Activated CD4-positive, alpha-beta T cell treated with anti-CD3 and anti-CD28 coated beads, Interleukin-2, amount 50 U/mL, for 4 hours (primary cell): ENCODE results near the gene EHD2.
A peak's percentile ranks its signal among the peaks of the same experiment; 100 is the strongest.
"Not testable (repeated sequence)": the region's sequence is repeated elsewhere in the genome, so short reads cannot be mapped to it uniquely, and the experiment has no call there.

Experiments
- DNase-seq, 2 experiments: peaks; one replicate each; pipeline ENCODE4 v3.0.0-alpha.2; 2020

The EHD2 gene

GRCh38 chr19:47754206-47755064 lies 41.2 kb downstream of the EHD2 start:
- no peak for DNase-seq

DNA sequence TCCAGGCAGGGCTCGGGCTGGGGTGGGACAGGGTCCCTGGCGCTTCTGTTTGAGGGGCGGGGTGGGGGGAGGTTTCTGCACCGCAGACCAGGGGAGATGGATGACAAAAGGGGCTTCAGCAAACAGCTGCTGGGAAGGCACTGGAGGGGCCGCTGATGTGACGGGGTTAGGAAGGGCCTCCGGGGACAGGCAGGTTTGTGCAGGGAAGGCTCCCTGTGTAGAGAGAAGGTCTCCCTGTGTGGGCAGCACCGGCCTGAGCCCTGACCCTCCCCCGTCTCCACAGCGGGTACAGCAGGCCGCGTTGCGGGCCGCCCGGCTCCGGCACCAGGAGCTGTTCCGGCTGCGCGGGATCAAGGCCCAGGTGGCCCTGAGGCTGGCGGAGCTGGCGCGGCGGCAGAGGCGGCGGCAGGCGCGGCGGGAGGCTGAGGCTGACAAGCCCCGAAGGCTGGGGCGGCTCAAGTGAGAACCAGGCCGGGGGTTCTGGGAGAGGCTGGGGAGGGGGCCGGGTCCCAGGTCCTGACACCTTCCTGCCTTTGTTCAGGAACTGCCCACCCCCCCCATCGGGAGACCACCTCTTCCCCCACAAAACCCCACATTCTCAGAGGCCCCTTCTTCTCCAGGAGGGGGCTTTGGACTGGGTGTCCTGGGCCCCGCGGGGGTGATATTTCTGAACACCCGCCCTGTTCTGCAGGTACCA lies 42.0 kb downstream of the EHD2 start:
- no peak for DNase-seq

DNA sequence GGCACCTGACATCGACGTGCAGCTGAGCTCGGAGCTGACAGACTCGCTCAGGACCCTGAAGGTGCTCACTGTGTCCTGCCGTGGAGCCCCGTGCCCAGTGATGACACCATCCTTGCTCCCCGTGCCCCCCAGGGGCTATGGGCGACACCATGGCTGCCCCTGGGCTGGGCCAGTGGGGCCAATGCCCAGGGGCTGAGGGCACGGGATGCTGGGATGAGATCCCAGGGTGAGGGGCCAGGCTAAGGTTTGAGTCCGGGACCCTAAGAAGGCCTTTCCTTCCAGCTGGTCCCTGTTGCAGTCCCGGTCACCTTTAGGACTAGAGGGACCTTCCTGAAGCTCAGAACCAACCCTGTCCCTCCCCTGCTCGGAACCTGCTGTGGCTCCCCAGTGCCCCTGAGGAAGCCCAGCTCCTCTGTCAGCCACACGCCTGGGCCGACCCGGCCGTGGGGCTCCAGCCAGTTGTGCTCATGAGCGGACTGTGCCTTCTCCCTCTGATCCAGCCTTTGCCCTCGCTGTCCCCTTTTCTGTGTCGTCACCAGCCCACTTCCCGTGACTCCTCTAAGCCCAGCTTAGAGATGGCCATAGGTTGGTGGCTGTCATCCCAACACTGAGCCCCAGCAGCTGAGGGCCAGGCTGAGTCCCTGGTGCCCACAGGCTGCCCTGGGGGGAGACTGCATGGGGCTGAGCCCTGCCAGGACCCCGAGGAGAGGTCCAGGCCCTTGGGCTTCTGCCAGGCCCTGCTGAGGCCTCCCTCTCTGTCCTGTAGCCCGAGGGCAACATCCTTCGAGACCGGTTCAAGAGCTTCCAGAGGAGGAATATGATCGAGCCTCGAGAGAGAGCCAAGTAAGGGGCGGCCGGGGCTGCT lies 42.8 kb downstream of the EHD2 start:
- DNase-seq: no peak

DNA sequence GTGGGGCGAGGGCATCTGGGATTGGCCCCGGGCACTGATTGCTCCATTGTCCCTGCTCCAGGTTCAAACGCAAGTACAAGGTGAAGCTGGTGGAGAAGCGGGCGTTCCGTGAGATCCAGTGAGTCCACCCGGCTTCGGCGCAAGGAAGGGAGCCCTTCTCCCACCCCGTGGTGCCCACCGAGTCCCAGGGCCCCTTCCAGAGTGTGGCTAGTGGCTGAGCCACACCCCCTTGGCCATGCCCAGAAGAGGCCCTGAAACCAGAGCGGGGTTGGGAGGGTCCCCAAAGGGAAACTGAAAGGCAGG lies 43.4 kb downstream of the EHD2 start:
- DNase-seq: no peak

DNA sequence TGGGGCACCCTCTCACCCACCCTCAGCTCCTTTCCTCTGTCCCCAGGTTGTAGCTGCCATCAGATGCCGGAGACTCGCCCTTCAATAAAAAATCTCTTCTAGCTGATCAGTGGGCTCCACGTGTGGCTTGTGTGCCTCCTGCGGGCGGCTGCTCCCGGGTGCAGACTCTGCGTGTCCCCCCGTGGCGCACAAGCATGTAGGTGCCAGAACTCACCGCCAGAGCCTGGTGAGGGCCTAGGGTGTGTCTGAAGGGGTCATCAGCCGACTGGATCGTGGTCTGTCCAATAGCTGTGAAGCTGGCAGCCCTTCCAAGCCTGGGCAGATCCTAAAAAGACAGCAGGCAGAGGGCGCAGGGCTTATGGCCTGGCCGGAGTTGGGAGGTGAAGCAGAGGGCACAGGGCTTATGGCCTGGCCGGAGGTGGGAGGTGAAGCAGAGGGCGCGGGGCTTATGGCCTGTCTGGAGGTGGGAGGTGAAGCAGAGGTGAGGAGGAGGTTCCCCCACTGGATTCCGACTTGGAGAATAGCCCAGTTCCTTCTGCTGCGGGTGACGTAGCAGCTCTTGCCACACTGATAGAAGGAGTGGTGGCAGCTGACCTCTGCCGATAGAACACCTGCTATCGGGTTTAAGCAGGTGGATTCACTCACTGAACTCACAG lies 43.9 kb downstream of the EHD2 start:
- DNase-seq: no peak

- no peak for DNase-seq
These were observed 44.6 kb downstream of the EHD2 start for GRCh38 chr19:47757617-47758442.

- no peak for DNase-seq
These were observed 45.2 kb downstream of the EHD2 start for GRCh38 chr19:47758443-47758804.

GRCh38 chr19:47760632-47760999 lies 47.4 kb downstream of the EHD2 start:
- no peak for DNase-seq

GRCh38 chr19:47761566-47761965 lies 48.3 kb downstream of the EHD2 start:
- DNase-seq: no peak

DNA sequence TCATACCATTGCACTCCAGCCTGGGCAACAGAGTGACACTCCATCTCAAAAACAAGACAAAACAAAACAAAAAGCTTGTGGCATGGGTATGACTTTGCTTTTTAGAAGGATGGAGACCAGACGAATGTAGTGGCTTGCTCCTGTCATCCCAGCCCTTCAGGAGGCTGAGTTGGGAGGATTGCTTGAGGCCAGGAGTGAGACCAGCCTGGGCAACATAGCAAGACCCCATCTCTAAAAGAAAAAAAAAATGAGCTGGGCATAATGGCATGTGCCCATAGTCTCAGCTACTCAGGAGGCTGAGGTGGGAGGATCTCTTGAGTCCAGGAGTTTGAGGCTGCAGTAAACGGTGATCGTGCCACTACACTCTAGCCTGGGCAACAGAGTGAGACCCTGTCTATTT lies 48.9 kb downstream of the EHD2 start:
- no peak for DNase-seq

DNA sequence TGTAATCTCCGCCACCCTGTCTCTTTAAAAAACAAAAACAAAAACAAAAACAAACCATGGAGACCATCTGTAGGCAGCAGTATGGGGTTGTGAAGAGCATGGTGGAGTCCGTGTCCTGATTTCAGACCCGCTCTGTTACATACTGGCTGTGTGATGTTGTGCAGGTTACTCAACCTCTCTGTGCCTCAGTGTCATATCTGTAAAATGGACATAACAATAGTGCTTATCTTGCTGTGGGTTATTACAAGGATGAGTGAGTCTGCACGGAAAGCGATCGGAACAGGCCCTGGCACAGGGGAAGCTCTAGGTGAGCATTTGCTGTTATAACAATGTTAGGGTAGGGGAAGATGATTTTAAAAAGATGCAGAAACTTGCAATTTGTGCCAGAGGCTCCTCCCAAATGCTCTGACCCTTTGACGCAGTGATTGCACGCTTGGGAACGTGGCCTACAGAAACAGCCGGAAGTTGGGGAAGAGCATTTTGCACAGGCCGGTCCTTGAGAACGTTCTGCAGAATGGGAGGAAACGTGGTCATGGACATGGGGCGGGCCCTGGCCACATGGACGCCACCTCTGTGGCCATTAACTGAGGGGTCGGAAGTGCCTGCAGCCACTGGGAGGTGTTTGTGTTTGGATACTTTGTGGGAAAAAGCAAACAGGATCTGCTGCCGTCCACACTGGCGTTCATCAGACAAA lies 49.5 kb downstream of the EHD2 start:
- DNase-seq: no peak

DNA sequence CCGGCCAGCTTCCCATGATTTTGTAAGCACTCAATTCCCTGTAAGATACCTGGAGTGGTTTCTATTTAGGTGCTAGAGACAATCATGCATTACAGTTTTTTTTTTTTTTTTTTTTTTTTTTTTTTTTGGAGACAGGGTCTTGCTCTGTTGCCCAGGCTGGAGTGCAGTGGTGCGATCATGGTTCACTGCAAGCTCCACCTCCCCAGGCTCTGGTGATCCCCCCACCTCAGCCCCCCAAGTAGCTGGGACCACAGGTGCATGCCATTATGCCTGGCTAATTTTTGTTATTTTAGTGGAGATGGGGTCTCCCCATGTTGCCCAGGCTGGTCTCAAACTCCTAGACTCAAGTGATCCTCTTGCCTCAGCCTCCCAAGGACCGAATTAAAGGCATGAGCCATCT lies 51.5 kb downstream of the EHD2 start:
- DNase-seq: not testable (repeated sequence)

DNA sequence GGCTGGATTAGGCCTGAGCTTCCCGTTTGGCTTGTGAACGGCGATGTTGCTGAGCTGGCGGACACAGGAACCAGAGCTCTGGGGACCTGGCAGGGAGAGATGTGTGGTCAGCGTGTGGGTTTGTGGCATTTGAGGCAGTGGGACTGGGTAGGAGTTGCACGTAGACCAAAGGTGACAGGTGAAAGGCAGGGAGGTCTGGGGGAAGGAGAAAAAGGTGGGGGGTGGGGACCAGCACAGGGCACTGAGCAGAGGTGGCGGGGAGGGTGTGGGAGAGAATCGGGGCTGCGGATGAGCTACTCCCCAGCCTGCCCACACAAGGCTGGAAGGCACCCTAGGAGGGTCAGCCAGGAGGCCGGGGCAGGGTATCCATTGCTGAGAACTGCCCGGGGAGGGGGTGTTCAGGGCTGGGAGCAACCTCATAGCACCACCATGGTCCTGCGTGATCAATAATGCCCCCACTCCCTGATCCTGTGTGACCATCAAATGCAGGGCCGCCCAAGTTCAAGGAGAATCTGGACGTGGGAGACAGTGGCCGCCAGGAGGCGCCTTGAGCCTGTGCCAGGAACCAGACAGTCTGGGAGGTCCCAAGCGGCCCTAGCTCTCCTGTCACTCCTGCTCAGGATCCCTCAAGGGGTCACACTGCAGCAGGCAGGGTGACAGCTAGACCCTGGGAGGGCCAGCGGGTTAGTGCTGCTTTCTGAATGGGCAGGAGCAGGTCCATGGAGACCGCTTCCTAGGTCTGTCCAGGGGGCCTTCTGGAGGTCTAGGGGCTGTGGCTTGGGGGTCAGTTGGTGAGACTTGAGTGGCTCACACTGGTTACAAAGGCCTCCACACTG lies 52.5 kb downstream of the EHD2 start:
- peak; percentile 34 to 40 for DNase-seq

DNA sequence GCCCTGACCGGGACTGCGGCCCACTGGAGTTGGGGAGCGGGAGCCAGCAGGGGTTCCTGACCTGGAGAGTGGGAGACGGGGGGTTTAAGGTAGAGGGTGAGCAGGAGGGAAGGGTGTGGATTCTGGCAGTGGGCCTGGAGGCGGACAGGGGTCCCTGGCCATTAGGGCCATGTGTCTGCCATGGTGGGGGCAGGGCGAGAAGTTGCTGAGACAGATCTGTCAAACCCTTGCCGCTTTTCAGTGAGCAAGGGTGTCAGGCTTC lies 53.1 kb downstream of the EHD2 start:
- no peak for DNase-seq

- no peak for DNase-seq
These were observed 53.4 kb downstream of the EHD2 start for GRCh38 chr19:47766670-47767069.

DNA sequence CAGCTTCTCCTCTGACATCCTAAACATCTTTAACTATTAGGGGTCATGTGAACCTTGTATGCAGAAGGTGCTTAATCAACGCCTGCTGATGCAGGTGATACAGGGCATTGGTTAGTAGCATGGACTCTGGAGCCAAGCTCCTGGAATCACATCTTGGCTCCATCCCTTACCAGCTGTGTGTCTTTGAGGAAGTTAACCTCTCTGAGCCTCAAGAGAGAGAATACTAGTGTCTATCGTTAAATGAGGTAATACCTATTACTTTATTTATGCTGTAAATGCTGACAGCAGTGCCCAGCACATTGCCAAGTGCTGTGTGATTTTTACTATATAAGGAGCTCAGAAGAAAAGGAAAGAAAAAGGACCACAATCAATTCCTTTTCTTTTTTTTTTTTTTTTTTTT lies 54.1 kb downstream of the EHD2 start:
- DNase-seq: no peak

DNA sequence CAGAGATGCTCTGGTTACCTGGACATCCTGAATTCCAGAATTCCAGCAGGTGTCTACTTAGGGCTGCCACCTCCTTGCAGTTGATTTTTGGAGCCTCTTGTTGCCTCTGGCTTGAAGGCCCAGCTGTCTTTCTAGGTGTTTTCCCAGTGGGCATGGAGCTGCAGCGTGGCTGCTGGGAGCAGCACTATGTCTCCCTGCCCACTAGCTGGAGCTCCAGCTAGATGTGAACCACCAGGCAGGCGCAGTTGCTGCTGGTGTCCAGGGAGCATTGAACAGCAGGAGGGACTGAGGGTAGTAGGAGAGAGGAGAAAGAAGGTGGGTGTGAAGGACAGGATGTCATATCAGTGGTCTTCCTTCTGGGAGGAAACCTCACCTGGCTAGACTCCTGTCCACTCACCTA lies 55.4 kb downstream of the EHD2 start:
- no peak for DNase-seq

GRCh38 chr19:47769534-47769933 lies 56.3 kb downstream of the EHD2 start:
- no peak for DNase-seq

DNA sequence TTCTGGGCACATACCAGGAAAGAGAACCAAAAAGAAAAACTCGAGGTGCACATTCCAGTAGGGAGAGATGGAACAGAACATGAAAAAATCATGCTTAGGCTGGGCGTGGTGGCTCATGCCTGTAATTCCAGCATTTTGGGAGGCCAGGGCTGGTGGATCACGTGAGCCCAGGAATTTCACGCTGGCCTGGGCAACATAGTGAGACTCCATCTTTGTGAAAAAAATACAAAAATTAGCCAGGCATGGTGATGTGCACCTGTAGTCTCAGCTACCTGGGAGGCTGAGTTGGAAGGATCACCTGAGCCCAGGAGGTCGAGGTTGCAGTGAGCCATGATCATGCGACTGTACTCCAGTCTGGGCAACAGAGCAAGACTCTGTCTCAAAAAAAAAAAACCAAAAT lies 58.1 kb downstream of the EHD2 start:
- not testable (repeated sequence) for DNase-seq

DNA sequence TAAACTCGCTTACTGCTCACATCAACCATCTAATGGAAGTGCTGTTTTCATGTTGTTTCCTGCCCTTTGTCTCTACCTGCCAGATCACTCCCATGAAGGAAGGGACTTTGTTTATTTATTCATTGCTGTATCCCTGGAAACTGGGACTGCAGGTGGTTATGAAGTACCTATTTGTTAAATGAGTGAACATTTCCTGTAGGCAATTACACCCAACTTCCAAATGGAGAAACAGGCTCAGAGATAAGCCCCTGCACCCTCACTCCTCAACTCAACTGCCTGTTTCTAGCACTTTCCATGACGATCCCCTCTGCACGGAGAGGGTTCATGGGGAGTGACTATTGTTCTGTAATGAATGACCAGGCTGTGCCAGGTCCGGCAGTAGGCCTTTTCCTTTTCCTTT lies 63.3 kb downstream of the EHD2 start:
- DNase-seq: no peak
